Lower leg skin (tissue), 3 donors: ENCODE measurements around the gene MINK1.

Source experiments
- POLR2A ChIP-seq, 2 donors: fragments of 450-650 bp; IDR thresholded peaks; one replicate each; pipeline ENCODE4 v1.6.1; 2016 to 2017; ENCODE audit warnings: antibody characterized with exemption in 2 of 2, mild to moderate bottlenecking in 1 of 2, moderate library complexity in 1 of 2
- TF ChIP-seq, protein P1 (sequence below), 3 donors: fragments of 450-650 bp; IDR thresholded peaks; one replicate each; pipeline ENCODE4 v1.5.1; 2016; ENCODE audit warnings: antibody characterized with exemption in 3 of 3, mild to moderate bottlenecking in 3 of 3, moderate library complexity in 2 of 3

DNA sequence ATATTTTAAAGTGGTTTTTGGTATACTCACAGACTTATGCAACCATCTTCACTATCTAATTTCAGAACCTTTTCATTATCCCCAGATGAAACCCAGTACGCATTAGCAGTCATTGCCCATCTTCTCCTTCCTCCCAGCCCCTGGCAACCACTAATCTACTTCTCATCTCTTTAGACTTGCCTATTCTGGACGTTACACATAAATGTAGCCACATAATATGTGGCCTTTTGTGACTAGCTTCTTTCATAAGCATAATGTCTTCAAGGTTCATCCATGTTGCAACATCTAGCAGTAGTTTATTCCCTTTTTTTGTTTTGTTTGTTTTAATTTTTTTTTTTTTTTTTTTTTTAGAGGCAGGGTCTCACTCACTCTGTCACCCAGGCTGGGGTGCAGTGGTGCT lies 37.7 kb downstream of the MINK1 start:
- TF ChIP-seq, protein P1, sequence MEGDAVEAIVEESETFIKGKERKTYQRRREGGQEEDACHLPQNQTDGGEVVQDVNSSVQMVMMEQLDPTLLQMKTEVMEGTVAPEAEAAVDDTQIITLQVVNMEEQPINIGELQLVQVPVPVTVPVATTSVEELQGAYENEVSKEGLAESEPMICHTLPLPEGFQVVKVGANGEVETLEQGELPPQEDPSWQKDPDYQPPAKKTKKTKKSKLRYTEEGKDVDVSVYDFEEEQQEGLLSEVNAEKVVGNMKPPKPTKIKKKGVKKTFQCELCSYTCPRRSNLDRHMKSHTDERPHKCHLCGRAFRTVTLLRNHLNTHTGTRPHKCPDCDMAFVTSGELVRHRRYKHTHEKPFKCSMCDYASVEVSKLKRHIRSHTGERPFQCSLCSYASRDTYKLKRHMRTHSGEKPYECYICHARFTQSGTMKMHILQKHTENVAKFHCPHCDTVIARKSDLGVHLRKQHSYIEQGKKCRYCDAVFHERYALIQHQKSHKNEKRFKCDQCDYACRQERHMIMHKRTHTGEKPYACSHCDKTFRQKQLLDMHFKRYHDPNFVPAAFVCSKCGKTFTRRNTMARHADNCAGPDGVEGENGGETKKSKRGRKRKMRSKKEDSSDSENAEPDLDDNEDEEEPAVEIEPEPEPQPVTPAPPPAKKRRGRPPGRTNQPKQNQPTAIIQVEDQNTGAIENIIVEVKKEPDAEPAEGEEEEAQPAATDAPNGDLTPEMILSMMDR (IDR thresholded peaks at IDR 0.05), result no peak
- TF ChIP-seq POLR2A (IDR thresholded peaks at IDR 0.05), result no peak
